Activated CD8-positive, alpha-beta memory T cell treated with anti-CD3 and anti-CD28 coated beads for 1 hour (primary cell): ENCODE data around the gene STX2.
"Not testable (repeated sequence)": the region's sequence is repeated elsewhere in the genome, so short reads cannot be mapped to it uniquely, and the experiment has no call there.

Experiments used
- DNase-seq, 2 donors: peaks; one replicate each; pipeline ENCODE4 v3.0.0-alpha.2; 2020; ENCODE audit warnings: low read depth in 1 of 2; ENCODE audit errors: extremely low read depth in 1 of 2

Gene STX2

GRCh38 chr12:130870442-130871285, 31.6 kb upstream of the STX2 start:
- DNase-seq: peak in 1 of 2 donors; percentile 40

GRCh38 chr12:130868412-130868811, 29.4 kb upstream of the STX2 start:
- no peak for DNase-seq

- no peak for DNase-seq
Measured at GRCh38 chr12:130863298-130863697, 24.2 kb upstream of the STX2 start.

GRCh38 chr12:130862771-130863170, 23.7 kb upstream of the STX2 start:
- not testable (repeated sequence) for DNase-seq

- no peak for DNase-seq
Measured at GRCh38 chr12:130862161-130862560, 23.1 kb upstream of the STX2 start.

GRCh38 chr12:130860311-130860710, 21.3 kb upstream of the STX2 start:
- no peak for DNase-seq

GRCh38 chr12:130859161-130859560, 20.1 kb upstream of the STX2 start:
- DNase-seq: no peak

GRCh38 chr12:130858084-130858483, 19.0 kb upstream of the STX2 start:
- DNase-seq: no peak

- DNase-seq: no peak
Measured at GRCh38 chr12:130856088-130856487, 17.0 kb upstream of the STX2 start.

GRCh38 chr12:130850418-130851021, 11.5 kb upstream of the STX2 start:
- DNase-seq: no peak

GRCh38 chr12:130849561-130850417, 10.7 kb upstream of the STX2 start:
- DNase-seq: no peak

- DNase-seq: not testable (repeated sequence)
Measured at GRCh38 chr12:130848785-130849305, 9.8 kb upstream of the STX2 start.

GRCh38 chr12:130848105-130848504, 9.1 kb upstream of the STX2 start:
- not testable (repeated sequence) for DNase-seq

GRCh38 chr12:130847112-130847511, 8.1 kb upstream of the STX2 start:
- DNase-seq: no peak

GRCh38 chr12:130846369-130846768, 7.3 kb upstream of the STX2 start:
- DNase-seq: no peak

- DNase-seq: no peak
Measured at GRCh38 chr12:130839770-130840404, 837 bp upstream of the STX2 start.

GRCh38 chr12:130838284-130838950, 633 bp downstream of the STX2 start:
- DNase-seq: no peak

- DNase-seq: no peak
Measured at GRCh38 chr12:130835436-130835835, 3.6 kb downstream of the STX2 start.

- no peak for DNase-seq
Measured at GRCh38 chr12:130835011-130835410, 4.0 kb downstream of the STX2 start.

- DNase-seq: no peak
Measured at GRCh38 chr12:130832561-130833209, 6.4 kb downstream of the STX2 start.
